ENCODE results near the gene AOPEP. TPM values are rescaled to one million over a fixed set of nuclear protein-coding genes. Genes with fewer than 3 reads are reported as not detected.
A peak's percentile ranks its signal among the peaks of the same experiment; 100 is the strongest.
"Not testable (repeated sequence)": the region's sequence is repeated elsewhere in the genome, so short reads cannot be mapped to it uniquely, and the experiment has no call there.

The AOPEP gene
- total and polyA plus RNA-seq, 4 donors: 210 to 311 (median 285) TPM

- peak overlapping the region; percentile 12 to 54 for H3K27ac ChIP-seq (ENCODE audit: low read depth in 1 of 2, low read length in 2 of 2)
- intact Hi-C loops (cut with DNase I): loop anchor here (5.0 to 10.0 kb wide), 5 partner anchors 38 to 138 kb away; no protein-coding TSS in a partner anchor
- WGBS, 2 donors: 65 to 73% methylated on average over 4 of the region's 4 CpGs
These were observed 142.9 kb downstream of the AOPEP start for GRCh38 chr9:94869415-94869843.

GRCh38 chr9:94870465-94870792 lies 143.9 kb downstream of the AOPEP start:
- DNase-seq (no peak), ATAC-seq (ENCODE audit: low FRiP score) (no peak)
- Histone ChIP-seq H3K27ac (ENCODE audit: low read depth in 1 of 2, low read length in 2 of 2) (peak overlapping the region in 1 of 2 donors; percentile 42), H3K4me3 (ENCODE audit: low read length in 2 of 2) (no peak overlapping the region), H3K4me1 (ENCODE audit: control insufficient read depth in 1 of 2, insufficient read depth in 2 of 2, low read length in 2 of 2) (peaks cover 8 to 22% of the 10 kb centered on the region in 2 donors), H3K27me3 (ENCODE audit: control insufficient read depth in 1 of 2, insufficient read depth in 2 of 2, low read length in 1 of 2) (no peaks in the 10 kb centered on the region), H3K9me3 (ENCODE audit: control insufficient read depth, low read length) (no peaks in the 10 kb centered on the region), H3K36me3 (ENCODE audit: control insufficient read depth in 1 of 2, insufficient read depth in 2 of 2, low read length in 1 of 2) (no peaks in the 10 kb centered on the region)
- intact Hi-C loops (cut with DNase I): loop anchor here in 1 of 2 donors (5.0 kb wide), 1 partner anchor 47 kb away; no protein-coding TSS in a partner anchor
- 93 to 97% methylated on average over 3 of the region's 3 CpGs for WGBS, 2 donors

More at GRCh38 chr9:94869415-94869843, 142.9 kb downstream of the AOPEP start:
- no peak for DNase-seq
- Histone ChIP-seq H3K4me3 (ENCODE audit: low read length in 2 of 2) (no peak overlapping the region), H3K36me3 (ENCODE audit: control insufficient read depth in 1 of 2, insufficient read depth in 2 of 2, low read length in 1 of 2) (no peaks in the 10 kb centered on the region), H3K27me3 (ENCODE audit: control insufficient read depth in 1 of 2, insufficient read depth in 2 of 2, low read length in 1 of 2) (no peaks in the 10 kb centered on the region), H3K9me3 (ENCODE audit: control insufficient read depth, low read length) (no peaks in the 10 kb centered on the region), H3K4me1 (ENCODE audit: control insufficient read depth in 1 of 2, insufficient read depth in 2 of 2, low read length in 2 of 2) (peaks cover 5 to 17% of the 10 kb centered on the region in 2 donors)
- no peak for ATAC-seq (ENCODE audit: low FRiP score)

GRCh38 chr9:94870793-94871558 lies 144.5 kb downstream of the AOPEP start:
- ATAC-seq (ENCODE audit: low FRiP score) (no peak), DNase-seq (no peak)
- intact Hi-C loops (cut with DNase I): loop anchor here in 1 of 2 donors (5.0 kb wide), 1 partner anchor 46 kb away; no protein-coding TSS in a partner anchor
- no peaks in the 10 kb centered on the region for H3K9me3 ChIP-seq (ENCODE audit: control insufficient read depth, low read length)
- no peaks in the 10 kb centered on the region for H3K36me3 ChIP-seq (ENCODE audit: control insufficient read depth in 1 of 2, insufficient read depth in 2 of 2, low read length in 1 of 2)
- H3K4me1 ChIP-seq (ENCODE audit: control insufficient read depth in 1 of 2, insufficient read depth in 2 of 2, low read length in 2 of 2): peaks cover 8 to 19% of the 10 kb centered on the region in 2 donors
- no peaks in the 10 kb centered on the region for H3K27me3 ChIP-seq (ENCODE audit: control insufficient read depth in 1 of 2, insufficient read depth in 2 of 2, low read length in 1 of 2)
- peak overlapping the region in 1 of 2 donors; percentile 86 for H3K27ac ChIP-seq (ENCODE audit: low read depth in 1 of 2, low read length in 2 of 2)
- H3K4me3 ChIP-seq (ENCODE audit: low read length in 2 of 2): no peak overlapping the region
- 95 to 96% methylated on average over 8 of the region's 8 CpGs for WGBS, 2 donors

GRCh38 chr9:94872083-94872833 lies 145.8 kb downstream of the AOPEP start:
- WGBS, 2 donors: 86 to 90% methylated on average over 13 of the region's 13 CpGs
- H3K4me3 ChIP-seq (ENCODE audit: low read length in 2 of 2): no peak overlapping the region
- DNase-seq (no peak), ATAC-seq (ENCODE audit: low FRiP score) (no peak)
- H3K4me1 ChIP-seq (ENCODE audit: control insufficient read depth in 1 of 2, insufficient read depth in 2 of 2, low read length in 2 of 2): peaks cover 9 to 19% of the 10 kb centered on the region in 2 donors
- H3K27ac ChIP-seq (ENCODE audit: low read depth in 1 of 2, low read length in 2 of 2): no peak overlapping the region
- H3K27me3 ChIP-seq (ENCODE audit: control insufficient read depth in 1 of 2, insufficient read depth in 2 of 2, low read length in 1 of 2): no peaks in the 10 kb centered on the region
- no peaks in the 10 kb centered on the region for H3K36me3 ChIP-seq (ENCODE audit: control insufficient read depth in 1 of 2, insufficient read depth in 2 of 2, low read length in 1 of 2)
- H3K9me3 ChIP-seq (ENCODE audit: control insufficient read depth, low read length): no peaks in the 10 kb centered on the region
- intact Hi-C loops (cut with DNase I): loop anchor here in 1 of 2 donors (5.0 kb wide), 1 partner anchor 45 kb away; no protein-coding TSS in a partner anchor

- no peak for DNase-seq
- Histone ChIP-seq H3K27me3 (ENCODE audit: control insufficient read depth in 1 of 2, insufficient read depth in 2 of 2, low read length in 1 of 2) (no peaks in the 10 kb centered on the region), H3K9me3 (ENCODE audit: control insufficient read depth, low read length) (no peaks in the 10 kb centered on the region), H3K36me3 (ENCODE audit: control insufficient read depth in 1 of 2, insufficient read depth in 2 of 2, low read length in 1 of 2) (no peaks in the 10 kb centered on the region), H3K4me1 (ENCODE audit: control insufficient read depth in 1 of 2, insufficient read depth in 2 of 2, low read length in 2 of 2) (peaks cover 9 to 19% of the 10 kb centered on the region in 2 donors), H3K4me3 (ENCODE audit: low read length in 2 of 2) (no peak overlapping the region), H3K27ac (ENCODE audit: low read depth in 1 of 2, low read length in 2 of 2) (peak overlapping the region in 1 of 2 donors; percentile 51)
- 46 to 53% methylated on average over 3 of the region's 3 CpGs for WGBS, 2 donors
- intact Hi-C loops (cut with DNase I): loop anchor here in 1 of 2 donors (5.0 kb wide), 1 partner anchor 44 kb away; no protein-coding TSS in a partner anchor
- no peak for ATAC-seq (ENCODE audit: low FRiP score)
These were observed 146.5 kb downstream of the AOPEP start for GRCh38 chr9:94872891-94873511.

- Histone ChIP-seq H3K4me3 (ENCODE audit: low read length in 2 of 2) (no peak overlapping the region), H3K4me1 (ENCODE audit: control insufficient read depth in 1 of 2, insufficient read depth in 2 of 2, low read length in 2 of 2) (peaks cover 5 to 11% of the 10 kb centered on the region in 2 donors), H3K27me3 (ENCODE audit: control insufficient read depth in 1 of 2, insufficient read depth in 2 of 2, low read length in 1 of 2) (no peaks in the 10 kb centered on the region), H3K9me3 (ENCODE audit: control insufficient read depth, low read length) (no peaks in the 10 kb centered on the region), H3K36me3 (ENCODE audit: control insufficient read depth in 1 of 2, insufficient read depth in 2 of 2, low read length in 1 of 2) (no peaks in the 10 kb centered on the region), H3K27ac (ENCODE audit: low read depth in 1 of 2, low read length in 2 of 2) (no peak overlapping the region)
- intact Hi-C loops (cut with DNase I): loop anchor here in 1 of 2 donors (5.0 kb wide), 1 partner anchor 43 kb away; no protein-coding TSS in a partner anchor
- ATAC-seq (ENCODE audit: low FRiP score): peak; percentile 70
- DNase-seq: no peak
- WGBS, 2 donors: 4 to 5% methylated on average over 3 of the region's 3 CpGs
These were observed 147.8 kb downstream of the AOPEP start for GRCh38 chr9:94874316-94874715.

- no peaks in the 10 kb centered on the region for H3K27me3 ChIP-seq (ENCODE audit: control insufficient read depth in 1 of 2, insufficient read depth in 2 of 2, low read length in 1 of 2)
- H3K36me3 ChIP-seq (ENCODE audit: control insufficient read depth in 1 of 2, insufficient read depth in 2 of 2, low read length in 1 of 2): no peaks in the 10 kb centered on the region
- peaks cover 5 to 9% of the 10 kb centered on the region in 2 donors for H3K4me1 ChIP-seq (ENCODE audit: control insufficient read depth in 1 of 2, insufficient read depth in 2 of 2, low read length in 2 of 2)
- no peak overlapping the region for H3K4me3 ChIP-seq (ENCODE audit: low read length in 2 of 2)
- ATAC-seq (ENCODE audit: low FRiP score): no peak
- WGBS, 2 donors: 82 to 84% methylated on average over 5 of the region's 5 CpGs
- H3K9me3 ChIP-seq (ENCODE audit: control insufficient read depth, low read length): no peaks in the 10 kb centered on the region
- intact Hi-C loops (cut with DNase I): no loop called here
- DNase-seq: no peak
- peak overlapping the region; percentile 22 to 84 for H3K27ac ChIP-seq (ENCODE audit: low read depth in 1 of 2, low read length in 2 of 2)
These were observed 149.0 kb downstream of the AOPEP start for GRCh38 chr9:94875300-94876020.

- DNase-seq; H3K36me3 ChIP-seq (ENCODE audit: control insufficient read depth in 1 of 2, insufficient read depth in 2 of 2, low read length in 1 of 2); H3K4me3 ChIP-seq (ENCODE audit: low read length in 2 of 2); H3K27ac ChIP-seq (ENCODE audit: low read depth in 1 of 2, low read length in 2 of 2); intact Hi-C loops (cut with DNase I); ATAC-seq (ENCODE audit: low FRiP score); H3K27me3 ChIP-seq (ENCODE audit: control insufficient read depth in 1 of 2, insufficient read depth in 2 of 2, low read length in 1 of 2); H3K9me3 ChIP-seq (ENCODE audit: control insufficient read depth, low read length): not testable (repeated sequence)
- WGBS, 2 donors: 84 to 88% methylated on average over 3 of the region's 3 CpGs
- H3K4me1 ChIP-seq (ENCODE audit: control insufficient read depth in 1 of 2, insufficient read depth in 2 of 2, low read length in 2 of 2): peaks cover 9 to 12% of the 10 kb centered on the region in 2 donors
These were observed 152.3 kb downstream of the AOPEP start for GRCh38 chr9:94878804-94879203.

Measured in aorta (tissue), 5 donors.